ENCODE results near the gene ASCL2.

DNA sequence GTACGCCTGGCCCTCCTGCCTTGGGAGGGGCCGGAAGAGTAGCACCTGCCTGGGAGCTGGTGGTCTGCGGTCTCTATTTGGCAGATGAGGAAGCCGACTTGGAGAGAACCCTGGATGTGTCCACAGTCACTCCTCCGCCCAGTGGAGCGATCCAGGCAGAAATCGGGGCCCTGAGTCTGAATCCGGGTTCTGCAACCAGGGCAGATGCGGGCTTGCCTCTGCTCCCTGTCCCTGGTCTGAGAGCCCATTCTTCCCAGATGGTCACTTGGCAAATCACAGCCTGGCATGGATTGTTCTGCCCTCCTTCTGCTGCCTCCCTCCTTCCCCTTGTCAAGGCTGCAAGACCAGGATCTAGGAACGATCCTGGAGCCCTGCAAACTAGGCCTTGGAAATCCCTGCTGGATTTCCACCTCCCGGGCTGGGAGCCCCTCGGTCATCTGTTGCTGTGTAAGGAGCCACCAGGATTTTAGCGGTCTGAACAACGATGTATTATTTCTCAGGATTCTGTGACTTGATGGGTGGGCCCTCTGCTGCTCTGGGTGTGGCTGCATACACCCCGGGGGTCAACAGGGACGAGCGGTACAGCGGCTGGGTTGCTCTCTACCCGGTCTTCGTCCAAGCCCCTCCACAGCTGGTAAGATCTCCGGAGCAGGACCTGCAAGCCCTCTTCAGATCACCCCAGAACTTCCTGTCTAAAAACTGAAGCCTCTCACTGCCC lies 2.0 kb upstream of the ASCL2 start:
- TF ChIP-seq, protein P1, sequence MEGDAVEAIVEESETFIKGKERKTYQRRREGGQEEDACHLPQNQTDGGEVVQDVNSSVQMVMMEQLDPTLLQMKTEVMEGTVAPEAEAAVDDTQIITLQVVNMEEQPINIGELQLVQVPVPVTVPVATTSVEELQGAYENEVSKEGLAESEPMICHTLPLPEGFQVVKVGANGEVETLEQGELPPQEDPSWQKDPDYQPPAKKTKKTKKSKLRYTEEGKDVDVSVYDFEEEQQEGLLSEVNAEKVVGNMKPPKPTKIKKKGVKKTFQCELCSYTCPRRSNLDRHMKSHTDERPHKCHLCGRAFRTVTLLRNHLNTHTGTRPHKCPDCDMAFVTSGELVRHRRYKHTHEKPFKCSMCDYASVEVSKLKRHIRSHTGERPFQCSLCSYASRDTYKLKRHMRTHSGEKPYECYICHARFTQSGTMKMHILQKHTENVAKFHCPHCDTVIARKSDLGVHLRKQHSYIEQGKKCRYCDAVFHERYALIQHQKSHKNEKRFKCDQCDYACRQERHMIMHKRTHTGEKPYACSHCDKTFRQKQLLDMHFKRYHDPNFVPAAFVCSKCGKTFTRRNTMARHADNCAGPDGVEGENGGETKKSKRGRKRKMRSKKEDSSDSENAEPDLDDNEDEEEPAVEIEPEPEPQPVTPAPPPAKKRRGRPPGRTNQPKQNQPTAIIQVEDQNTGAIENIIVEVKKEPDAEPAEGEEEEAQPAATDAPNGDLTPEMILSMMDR (IDR thresholded peaks at IDR 0.05), result no peak
- TF ChIP-seq POLR2A (IDR thresholded peaks at IDR 0.05), result no peak
